ACHN (cell line): ENCODE data around the gene ERC2.

ENCODE experiments used
- DNase-seq: peaks from one replicate; pipeline ENCODE4 v3.0.0-alpha.2; 2015
- in situ Hi-C: cut with HindIII; loops from 2 replicates; pipeline ENCODE4 v1.10.0; 2017; ENCODE audit warnings: low sequenced_read_pairs, low pct_ligation_motif_present, low pct_unique_long_range_greater_than_20kb

ERC2 gene

DNA sequence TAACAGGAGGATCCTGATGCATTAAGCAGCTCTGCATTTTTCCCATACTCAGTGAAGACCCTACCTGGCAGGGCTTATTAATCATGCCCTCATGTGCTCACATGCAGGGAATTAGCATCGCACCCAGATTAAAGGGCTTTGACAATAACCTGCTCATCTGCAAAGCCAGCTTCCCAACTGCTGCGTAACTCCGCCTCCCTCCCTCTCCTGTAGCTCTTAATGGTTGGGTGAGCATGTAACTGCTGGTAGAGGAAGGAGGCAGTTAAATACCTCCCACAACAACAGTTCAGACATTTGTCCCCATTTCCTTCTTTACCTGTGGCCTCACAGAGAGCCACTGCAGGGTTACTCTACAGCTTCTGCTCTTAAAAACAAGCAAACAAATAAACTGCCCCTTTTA lies 777.5 kb downstream of the ERC2 start:
- peak; percentile 4 for DNase-seq
- in situ Hi-C loops, result no loop called here

GRCh38 chr3:55690177-55690576 lies 778.1 kb downstream of the ERC2 start:
- DNase-seq, result no peak
- in situ Hi-C loops, result no loop called here

DNA sequence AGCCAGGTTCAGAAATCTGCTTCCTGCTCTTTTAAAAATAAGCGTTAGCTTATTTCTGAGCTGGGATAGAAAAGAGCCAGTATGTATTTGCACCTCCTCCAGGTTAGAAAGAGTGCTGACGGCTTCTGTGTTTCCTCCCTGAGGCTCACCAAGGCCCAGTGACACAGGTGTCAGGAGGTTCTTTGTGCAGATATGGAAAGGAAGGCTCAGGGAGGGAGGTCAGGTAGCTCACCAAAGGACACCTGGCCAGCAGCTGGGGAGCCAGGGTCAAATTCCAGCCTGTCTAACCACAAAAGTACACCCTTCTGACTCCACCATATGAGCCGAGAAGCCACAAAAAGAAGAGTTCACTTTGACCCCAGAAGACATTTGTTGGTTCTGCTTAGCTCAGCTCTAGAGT lies 780.1 kb downstream of the ERC2 start:
- in situ Hi-C loops, result no loop called here
- no peak for DNase-seq

GRCh38 chr3:55687526-55687925 lies 780.7 kb downstream of the ERC2 start:
- no peak for DNase-seq
- in situ Hi-C loops, result no loop called here

- in situ Hi-C loops, result no loop called here
- DNase-seq, result no peak
Measured at GRCh38 chr3:55686426-55687254, 781.6 kb downstream of the ERC2 start.

DNA sequence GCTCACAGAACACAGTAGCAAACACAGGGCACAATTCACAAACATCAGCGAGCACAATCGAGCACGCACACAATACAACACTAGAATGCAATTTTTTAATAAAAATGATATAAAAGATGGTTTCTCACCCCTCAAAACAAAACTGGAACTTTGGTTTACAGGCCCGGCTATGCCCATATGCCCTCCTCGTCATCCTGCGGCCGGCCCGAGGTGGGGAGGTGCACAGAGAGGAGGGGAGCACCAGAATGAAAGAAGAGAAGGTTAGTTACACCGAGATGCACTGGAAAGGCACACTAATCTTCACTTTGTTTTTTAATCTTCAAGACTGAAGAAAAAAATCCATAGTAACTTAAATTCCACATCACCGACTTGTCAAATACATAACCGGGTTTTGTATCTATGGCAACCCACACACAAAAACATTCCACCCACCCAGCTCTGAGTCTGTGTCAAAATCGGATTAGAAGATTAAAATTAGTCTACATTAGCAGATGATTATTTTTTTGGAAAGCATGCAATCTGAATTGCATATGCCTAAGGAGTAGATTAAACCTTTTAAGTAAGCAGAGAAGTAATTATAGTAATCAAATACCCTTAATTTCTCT lies 784.5 kb downstream of the ERC2 start:
- in situ Hi-C loops, result no loop called here
- DNase-seq, result no peak

- in situ Hi-C loops, result no loop called here
- DNase-seq, result no peak
Measured at GRCh38 chr3:55682461-55682860, 785.8 kb downstream of the ERC2 start.

DNA sequence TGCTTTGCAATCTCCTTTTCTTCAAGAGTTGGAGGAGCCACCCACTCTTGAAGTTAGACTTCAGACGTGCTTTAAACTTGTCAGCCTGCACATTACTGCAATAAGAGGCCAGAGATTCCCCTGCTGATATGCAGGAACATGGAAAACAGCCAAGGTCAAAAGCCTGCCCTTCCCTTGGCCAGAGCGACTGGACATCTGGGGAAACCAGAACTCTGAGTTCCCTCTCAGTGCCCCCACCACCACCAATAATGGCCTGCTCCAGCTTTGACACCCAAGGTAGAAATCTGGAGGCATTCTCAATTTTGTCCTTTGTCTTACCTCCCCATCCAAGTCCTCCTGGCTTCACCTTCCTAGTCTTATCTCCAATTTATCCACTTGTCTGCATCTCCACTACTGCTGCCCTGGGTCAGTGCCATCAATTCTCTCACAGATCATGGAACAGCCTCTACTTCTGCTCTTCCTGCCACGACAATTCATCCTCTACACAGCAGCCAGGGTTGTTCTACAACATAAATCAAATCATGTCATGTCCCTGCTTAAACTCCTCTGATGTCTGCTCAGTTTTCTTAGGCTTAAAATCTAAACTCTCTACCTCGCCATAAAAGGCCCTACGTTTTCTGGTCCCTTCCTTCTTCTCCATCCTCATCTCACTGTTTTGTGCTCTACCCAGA lies 789.6 kb downstream of the ERC2 start:
- no peak for DNase-seq
- in situ Hi-C loops, result no loop called here

DNA sequence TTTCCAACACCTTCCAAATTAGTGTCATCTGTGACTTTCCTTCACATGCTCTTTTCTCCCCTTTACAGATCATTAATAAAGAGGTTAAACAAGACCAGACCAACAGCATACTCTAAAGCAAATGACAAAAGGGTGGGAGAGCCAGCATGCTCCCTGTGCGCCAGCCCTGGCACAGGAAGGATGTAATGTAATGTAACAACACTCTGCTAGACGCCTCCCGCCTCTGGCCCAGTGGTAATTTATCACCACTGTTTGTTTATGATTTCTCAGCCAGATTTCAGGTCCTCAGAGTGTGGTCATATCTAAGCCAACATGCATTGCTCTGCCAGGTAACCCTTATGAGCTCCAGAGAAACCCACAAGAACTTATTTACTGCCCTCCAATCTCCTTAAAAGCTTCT lies 791.6 kb downstream of the ERC2 start:
- DNase-seq, result no peak
- in situ Hi-C loops, result no loop called here

- no peak for DNase-seq
- in situ Hi-C loops, result no loop called here
Measured at GRCh38 chr3:55675478-55675877, 792.8 kb downstream of the ERC2 start.

- no peak for DNase-seq
- in situ Hi-C loops, result no loop called here
Measured at GRCh38 chr3:55673764-55674163, 794.5 kb downstream of the ERC2 start.

DNA sequence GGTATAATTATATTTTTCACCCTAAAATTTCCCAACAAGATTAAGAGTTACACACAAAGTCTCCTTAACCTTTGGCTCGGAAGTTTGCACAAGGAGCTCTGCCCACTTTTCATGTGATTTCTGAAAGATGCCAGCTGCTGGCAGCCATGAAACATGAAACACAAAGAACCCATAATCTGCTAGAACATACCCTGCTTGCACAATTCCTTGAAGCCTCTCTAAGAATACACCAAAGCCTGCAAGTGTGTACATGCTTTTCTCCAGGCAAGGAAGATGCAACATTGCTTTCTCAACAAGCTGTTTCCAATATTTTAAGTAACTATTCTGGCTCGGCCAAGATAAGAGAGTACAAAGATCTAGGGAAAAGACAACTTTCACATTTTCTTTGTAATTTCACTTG lies 799.1 kb downstream of the ERC2 start:
- in situ Hi-C loops, result no loop called here
- DNase-seq, result no peak

- peak; percentile 31 for DNase-seq
- in situ Hi-C loops, result no loop called here
Measured at GRCh38 chr3:55668359-55668758, 799.9 kb downstream of the ERC2 start.

GRCh38 chr3:55664387-55664786 lies 803.9 kb downstream of the ERC2 start:
- no peak for DNase-seq
- in situ Hi-C loops, result no loop called here

- in situ Hi-C loops, result no loop called here
- DNase-seq, result peak; percentile 40
Measured at GRCh38 chr3:55662683-55663082, 805.6 kb downstream of the ERC2 start.

DNA sequence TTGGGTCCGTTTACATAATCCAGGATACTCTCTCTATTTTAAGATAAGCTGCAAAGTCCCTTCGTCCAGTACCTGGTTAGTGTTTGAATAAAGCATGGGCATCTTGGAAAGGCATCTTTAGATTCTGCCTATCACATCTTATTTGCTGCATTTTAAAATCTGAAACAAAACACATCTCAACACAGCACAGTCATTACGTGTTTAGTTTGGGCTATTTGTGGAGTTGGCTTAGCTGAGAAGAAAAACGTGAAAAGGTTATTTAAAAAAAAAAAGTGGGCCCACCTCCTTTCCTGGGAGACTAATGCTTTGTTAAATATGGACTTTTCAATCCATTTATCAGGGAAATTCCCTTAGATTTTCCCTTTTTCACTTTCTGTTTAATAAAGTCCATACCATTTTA lies 806.7 kb downstream of the ERC2 start:
- in situ Hi-C loops, result no loop called here
- no peak for DNase-seq

DNA sequence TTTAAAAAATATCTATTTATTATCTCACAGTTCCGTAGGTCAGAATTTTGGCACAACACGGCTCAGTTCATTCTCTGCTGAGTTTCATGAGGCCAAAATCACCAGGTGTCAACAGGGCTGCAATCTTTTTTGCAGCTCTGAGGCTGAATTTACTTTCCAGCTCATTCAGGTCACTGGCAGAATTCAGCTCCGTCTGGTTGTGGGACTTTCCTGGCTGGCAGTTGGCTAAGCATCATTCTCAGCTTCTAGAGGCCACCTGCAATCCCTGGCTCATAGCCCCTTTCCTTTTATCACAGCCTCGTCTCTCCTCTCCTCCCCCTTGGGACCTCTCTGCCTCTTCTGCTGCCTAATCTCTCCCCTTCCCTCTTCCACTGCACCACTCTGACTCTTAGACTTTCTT lies 807.1 kb downstream of the ERC2 start:
- in situ Hi-C loops, result no loop called here
- DNase-seq, result no peak

- in situ Hi-C loops, result no loop called here
- no peak for DNase-seq
Measured at GRCh38 chr3:55660642-55661041, 807.6 kb downstream of the ERC2 start.

- in situ Hi-C loops, result no loop called here
- DNase-seq, result no peak
Measured at GRCh38 chr3:55659701-55660100, 808.6 kb downstream of the ERC2 start.
